Panc1 (cell line): Measurements from ENCODE around the gene TUFT1. TPM values are rescaled to one million over a fixed set of nuclear protein-coding genes. Genes with fewer than 3 reads are reported as not detected.
A peak's percentile ranks its signal among the peaks of the same experiment; 100 is the strongest.
"Not testable (repeated sequence)": the region's sequence is repeated elsewhere in the genome, so short reads cannot be mapped to it uniquely, and the experiment has no call there.

Experiments
- ATAC-seq: fragments of 200-7000 bp; cut with Tn5 transposase; 2 replicates; pipeline ENCODE4 v1.9.1; 2020; ENCODE audit warnings: mild to moderate bottlenecking, moderate library complexity
- BruUV-seq: library from RNA; stranded (reverse); fragments of 400-500 nt; replicated peaks from 2 replicates; lab custom pipeline; 2021; lab: Mats Ljungman, UMichigan
- CTCF ChIA-PET: fragments of 300-600 bp; sonication (Branson Sonifier 250); formaldehyde crosslinking; loops from one replicate; lab custom pipeline; 2022; ENCODE audit warnings: antibody characterized with exemption; lab: Charles Lee
- POLR2A ChIA-PET: fragments of 300-600 bp; sonication (Branson Sonifier 250); formaldehyde crosslinking; loops from one replicate; lab custom pipeline; 2022; ENCODE audit warnings: antibody characterized with exemption; lab: Charles Lee
- DNase-seq: peaks from one replicate; pipeline ENCODE4 v3.0.0-alpha.2; 2010; ENCODE audit warnings: low read depth, low spot score
- H3K27ac ChIP-seq: 2 replicates; pipeline ENCODE4 v1.5.1; 2011; ENCODE audit warnings: mild to moderate bottlenecking, low read length, inconsistent platforms
- H3K27me3 ChIP-seq: fragments of 200-500 bp; sonication (Bioruptor generic); 2 replicates; pipeline ENCODE4 v1.6.0; 2014; ENCODE audit warnings: low read length, inconsistent platforms; ENCODE audit not compliant: control insufficient read depth, insufficient read depth
- H3K36me3 ChIP-seq: fragments of 200-500 bp; sonication (Bioruptor generic); 2 replicates; pipeline ENCODE4 v1.5.1; 2014; ENCODE audit warnings: inconsistent platforms, mild to moderate bottlenecking, low read length, moderate library complexity; ENCODE audit not compliant: control insufficient read depth, insufficient read depth
- H3K4me1 ChIP-seq: 2 replicates; pipeline ENCODE4 v1.5.1; 2011; ENCODE audit warnings: inconsistent platforms, mild to moderate bottlenecking, low read length, moderate library complexity; ENCODE audit not compliant: control insufficient read depth, insufficient read depth
- H3K4me3 ChIP-seq, 2 experiments: 2 replicates each; pipeline ENCODE4 v1.5.1; 2011 to 2012; ENCODE audit warnings: low read depth in 2 of 2, low read length in 2 of 2, mild to moderate bottlenecking in 2 of 2, inconsistent platforms in 1 of 2, moderate library complexity in 1 of 2
- H3K9me3 ChIP-seq: fragments of 200-500 bp; sonication (Bioruptor generic); 2 replicates; pipeline ENCODE4 v1.5.1; 2014; ENCODE audit warnings: low read depth, mild to moderate bottlenecking, inconsistent platforms, low read length, moderate library complexity; ENCODE audit not compliant: control insufficient read depth, insufficient read depth
- POLR2AphosphoS5 ChIP-seq: IDR thresholded peaks from 2 replicates; pipeline ENCODE4 v1.6.1; 2012; ENCODE audit warnings: mild to moderate bottlenecking, low read depth, low read length, moderate library complexity
- SIN3A ChIP-seq: IDR thresholded peaks from 2 replicates; pipeline ENCODE4 v1.6.1; 2012; ENCODE audit warnings: low read depth, mild to moderate bottlenecking, low read length, moderate library complexity, borderline replicate concordance; ENCODE audit not compliant: insufficient read depth
- TCF7L2 ChIP-seq: IDR thresholded peaks from 2 replicates; pipeline ENCODE4 v1.6.1; 2011; ENCODE audit warnings: mild to moderate bottlenecking, low read depth, low read length, inconsistent platforms
- in situ Hi-C: cut with HindIII; loops from 2 replicates; pipeline ENCODE4 v1.10.0; 2016; ENCODE audit warnings: low sequenced_read_pairs, low pct_unique_long_range_greater_than_20kb
- intact Hi-C: fragments of 100-400 bp; cut with micrococcal nuclease; formaldehyde crosslinking; loops from one replicate; pipeline ENCODE4 v1.10.0; 2022; ENCODE audit not compliant: unreplicated experiment
- total RNA-seq: library from RNA; stranded (reverse); gene quantifications from one replicate; pipeline ENCODE4 v1.2.1, GENCODE V29; 2021; ENCODE audit not compliant: unreplicated experiment
- TF ChIP-seq, protein P1 (sequence below): fragments of 450-650 bp; IDR thresholded peaks from 2 replicates; pipeline ENCODE4 v1.5.1; 2017; ENCODE audit warnings: mild to moderate bottlenecking
- TF ChIP-seq, protein P2 (sequence below), 2 experiments: IDR thresholded peaks; 2 replicates each; pipeline ENCODE4 v1.6.1; 2011 to 2012; ENCODE audit warnings: low read depth in 2 of 2, control low read depth in 1 of 2, low read length in 1 of 2, mild to moderate bottlenecking in 1 of 2, moderate library complexity in 1 of 2; ENCODE audit not compliant: insufficient read depth in 1 of 2

TUFT1 gene
- total RNA-seq, 1 experiment from 2014 or later = 66.4 TPM

DNA sequence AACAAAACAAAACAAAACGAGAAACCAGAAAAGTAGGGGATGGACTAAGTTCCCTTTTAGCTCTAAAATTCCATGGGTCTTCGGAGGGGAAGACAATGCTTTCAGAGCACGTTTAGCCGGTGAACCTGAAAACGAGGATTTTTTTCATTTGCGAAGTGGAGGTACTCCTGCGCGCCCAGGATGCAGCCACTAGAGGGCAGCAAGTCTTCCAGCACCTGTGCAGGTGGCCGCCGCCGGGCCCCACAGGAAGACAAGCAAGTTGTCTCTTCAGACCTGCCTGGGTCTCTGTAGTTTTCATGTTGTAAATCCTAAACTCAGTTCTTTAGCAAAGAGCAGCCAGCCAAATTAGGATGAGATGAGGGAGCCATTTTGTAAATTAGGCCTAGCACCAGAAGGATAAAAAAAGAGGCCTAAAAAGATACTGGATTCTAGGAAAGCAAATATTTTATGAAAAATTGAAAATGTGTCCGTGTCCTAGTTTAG, 54.1 kb downstream of the TUFT1 start:
- in situ Hi-C loops = no loop called here
- Histone ChIP-seq H3K9me3 (peaks cover 4% of the 10 kb centered on the region; the same call in 1 of the 2 replicates), H3K27ac (peak overlapping the region; percentile 52; the same call in 1 of the 2 replicates), H3K4me1 (peaks cover 17% of the 10 kb centered on the region), H3K27me3 (no peaks in the 10 kb centered on the region), H3K4me3 (0 out of 4 replicates have a peak overlapping the region, but pooled peaks of 1 of the 2 experiments have one; percentile 18), H3K36me3 (no peaks in the 10 kb centered on the region)
- no TSS peak for BruUV-seq
- POLR2A ChIA-PET = interaction anchor here (0.6 kb wide), 1 partner anchor 127 kb away, joined by 21 read pairs; the partner anchor contains the start of gene RIIAD1
- CTCF ChIA-PET = interaction anchor here (0.6 to 1.3 kb wide), 5 partner anchors 12 to 191 kb away, joined by 3 to 6 read pairs (median 4); no protein-coding TSS in a partner anchor
- intact Hi-C loops = loop anchor here (2.0 to 10.0 kb wide), 3 partner anchors 77 to 241 kb away; partner anchors contain the start of genes C2CD4D and RORC
- ATAC-seq = peak; percentile 84
- no peak for DNase-seq
- TF ChIP-seq SIN3A = no peak
- TF ChIP-seq, protein P1, sequence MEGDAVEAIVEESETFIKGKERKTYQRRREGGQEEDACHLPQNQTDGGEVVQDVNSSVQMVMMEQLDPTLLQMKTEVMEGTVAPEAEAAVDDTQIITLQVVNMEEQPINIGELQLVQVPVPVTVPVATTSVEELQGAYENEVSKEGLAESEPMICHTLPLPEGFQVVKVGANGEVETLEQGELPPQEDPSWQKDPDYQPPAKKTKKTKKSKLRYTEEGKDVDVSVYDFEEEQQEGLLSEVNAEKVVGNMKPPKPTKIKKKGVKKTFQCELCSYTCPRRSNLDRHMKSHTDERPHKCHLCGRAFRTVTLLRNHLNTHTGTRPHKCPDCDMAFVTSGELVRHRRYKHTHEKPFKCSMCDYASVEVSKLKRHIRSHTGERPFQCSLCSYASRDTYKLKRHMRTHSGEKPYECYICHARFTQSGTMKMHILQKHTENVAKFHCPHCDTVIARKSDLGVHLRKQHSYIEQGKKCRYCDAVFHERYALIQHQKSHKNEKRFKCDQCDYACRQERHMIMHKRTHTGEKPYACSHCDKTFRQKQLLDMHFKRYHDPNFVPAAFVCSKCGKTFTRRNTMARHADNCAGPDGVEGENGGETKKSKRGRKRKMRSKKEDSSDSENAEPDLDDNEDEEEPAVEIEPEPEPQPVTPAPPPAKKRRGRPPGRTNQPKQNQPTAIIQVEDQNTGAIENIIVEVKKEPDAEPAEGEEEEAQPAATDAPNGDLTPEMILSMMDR = peak; percentile 98

DNA sequence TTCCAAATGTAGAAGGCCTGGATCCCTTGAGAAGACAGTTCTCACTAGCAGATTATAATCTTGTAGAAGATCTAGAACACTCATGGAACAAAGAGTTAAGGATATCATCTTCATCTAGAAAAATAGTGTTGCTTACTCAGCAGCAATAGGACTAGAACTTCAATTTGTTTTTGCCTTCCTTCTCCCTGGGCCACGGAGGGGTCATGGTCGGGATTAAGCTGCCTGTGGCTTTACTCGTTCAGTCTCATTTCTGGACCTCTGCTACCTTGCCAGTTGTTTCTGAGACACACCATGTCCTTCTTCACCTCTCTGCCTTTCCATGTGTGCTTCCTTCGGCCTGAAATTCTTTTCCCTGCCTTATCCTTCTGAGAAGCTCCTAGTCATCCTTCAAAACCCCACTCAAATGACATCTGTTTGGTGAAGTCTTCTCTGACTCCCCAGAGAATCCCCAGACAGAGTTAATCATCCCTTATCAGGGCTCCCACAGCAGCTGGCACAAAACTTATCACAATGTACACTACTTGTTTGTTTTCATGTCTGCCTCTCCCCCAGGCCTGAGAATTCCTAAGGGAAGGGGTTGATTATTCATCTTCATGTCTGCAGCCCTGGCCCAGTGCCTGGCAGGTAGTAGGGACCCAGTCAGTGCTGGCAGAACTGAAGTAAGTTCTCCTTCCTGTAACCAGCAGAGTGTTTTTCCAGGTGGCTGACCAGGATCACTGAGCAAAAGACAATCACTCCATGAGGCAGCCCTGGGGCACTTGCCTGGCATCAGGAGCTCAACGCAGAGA, 56.3 kb downstream of the TUFT1 start:
- in situ Hi-C loops = no loop called here

DNA sequence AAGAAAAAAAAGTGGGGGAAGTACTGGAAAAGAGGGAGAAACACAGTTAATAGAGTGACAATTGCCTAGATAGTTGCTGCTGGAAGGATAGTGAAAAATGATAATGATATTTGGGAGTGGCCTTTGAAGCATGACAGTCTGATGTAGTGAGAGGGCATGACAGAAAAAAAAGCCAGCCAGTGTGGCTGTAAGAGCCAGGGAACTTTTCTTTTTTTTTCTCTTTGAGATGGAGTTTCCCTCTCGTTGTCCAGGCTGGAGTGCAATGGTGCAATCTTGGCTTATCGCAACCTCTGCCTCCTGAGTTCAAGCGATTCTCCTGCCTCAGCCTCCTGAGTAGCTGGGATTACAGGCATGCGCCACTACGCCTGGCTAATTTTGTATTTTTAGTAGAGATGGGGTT, 62.4 kb downstream of the TUFT1 start:
- H3K27me3 ChIP-seq, H3K27ac ChIP-seq, POLR2A ChIA-PET, ATAC-seq, in situ Hi-C loops, H3K4me1 ChIP-seq, BruUV-seq, H3K9me3 ChIP-seq, H3K4me3 ChIP-seq, DNase-seq, intact Hi-C loops, H3K36me3 ChIP-seq: not testable (repeated sequence)
- CTCF ChIA-PET = interaction anchor here (0.5 kb wide), 1 partner anchor 18 kb away, joined by 4 read pairs; no protein-coding TSS in a partner anchor

More for the DNA sequence above, 56.3 kb downstream of the TUFT1 start:
- intact Hi-C loops = loop anchor here (10.0 kb wide), 1 partner anchor 238 kb away; the partner anchor contains the start of genes C2CD4D and RORC
- BruUV-seq = no TSS peak
- Histone ChIP-seq H3K4me3 (no peak overlapping the region), H3K27me3 (no peaks in the 10 kb centered on the region), H3K36me3 (no peaks in the 10 kb centered on the region), H3K4me1 (peaks cover 17% of the 10 kb centered on the region), H3K9me3 (no peaks in the 10 kb centered on the region; the same call in 1 of the 2 replicates), H3K27ac (peak overlapping the region; percentile 78)
- TF ChIP-seq SIN3A (no peak), POLR2AphosphoS5 (0 out of 2 replicates have a peak, but pooled peaks have one; percentile 59), TCF7L2 (peak; percentile 80)
- TF ChIP-seq, protein P2, sequence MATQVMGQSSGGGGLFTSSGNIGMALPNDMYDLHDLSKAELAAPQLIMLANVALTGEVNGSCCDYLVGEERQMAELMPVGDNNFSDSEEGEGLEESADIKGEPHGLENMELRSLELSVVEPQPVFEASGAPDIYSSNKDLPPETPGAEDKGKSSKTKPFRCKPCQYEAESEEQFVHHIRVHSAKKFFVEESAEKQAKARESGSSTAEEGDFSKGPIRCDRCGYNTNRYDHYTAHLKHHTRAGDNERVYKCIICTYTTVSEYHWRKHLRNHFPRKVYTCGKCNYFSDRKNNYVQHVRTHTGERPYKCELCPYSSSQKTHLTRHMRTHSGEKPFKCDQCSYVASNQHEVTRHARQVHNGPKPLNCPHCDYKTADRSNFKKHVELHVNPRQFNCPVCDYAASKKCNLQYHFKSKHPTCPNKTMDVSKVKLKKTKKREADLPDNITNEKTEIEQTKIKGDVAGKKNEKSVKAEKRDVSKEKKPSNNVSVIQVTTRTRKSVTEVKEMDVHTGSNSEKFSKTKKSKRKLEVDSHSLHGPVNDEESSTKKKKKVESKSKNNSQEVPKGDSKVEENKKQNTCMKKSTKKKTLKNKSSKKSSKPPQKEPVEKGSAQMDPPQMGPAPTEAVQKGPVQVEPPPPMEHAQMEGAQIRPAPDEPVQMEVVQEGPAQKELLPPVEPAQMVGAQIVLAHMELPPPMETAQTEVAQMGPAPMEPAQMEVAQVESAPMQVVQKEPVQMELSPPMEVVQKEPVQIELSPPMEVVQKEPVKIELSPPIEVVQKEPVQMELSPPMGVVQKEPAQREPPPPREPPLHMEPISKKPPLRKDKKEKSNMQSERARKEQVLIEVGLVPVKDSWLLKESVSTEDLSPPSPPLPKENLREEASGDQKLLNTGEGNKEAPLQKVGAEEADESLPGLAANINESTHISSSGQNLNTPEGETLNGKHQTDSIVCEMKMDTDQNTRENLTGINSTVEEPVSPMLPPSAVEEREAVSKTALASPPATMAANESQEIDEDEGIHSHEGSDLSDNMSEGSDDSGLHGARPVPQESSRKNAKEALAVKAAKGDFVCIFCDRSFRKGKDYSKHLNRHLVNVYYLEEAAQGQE (IDR thresholded peaks at IDR 0.05; ENCODE audit: insufficient read depth in 1 of 2, low read depth in 2 of 2, low read length in 1 of 2) = 0 out of 4 replicates have a peak, but pooled peaks of 1 of the 2 experiments have one; percentile 16
- DNase-seq (no peak), ATAC-seq (peak; percentile 83)
- ChIA-PET POLR2A (interaction anchor here (0.6 kb wide), 2 partner anchors 134 to 168 kb away, joined by 5 to 7 read pairs; no protein-coding TSS in a partner anchor), CTCF (interaction anchor here (0.6 to 0.7 kb wide), 2 partner anchors 8 to 11 kb away, joined by 3 to 7 read pairs; no protein-coding TSS in a partner anchor)
